ENCODE measurements around the gene TAS1R3. TPM values are rescaled to one million over a fixed set of nuclear protein-coding genes. Genes with fewer than 3 reads are reported as not detected.

The TAS1R3 gene
- total and polyA plus RNA-seq, 10 of the 15 experiments (the other 5 are each of a cell fraction or from before 2014, with no cell fraction given) = 0.04 to 0.51 (median 0.08) TPM; not detected in 3

DNA sequence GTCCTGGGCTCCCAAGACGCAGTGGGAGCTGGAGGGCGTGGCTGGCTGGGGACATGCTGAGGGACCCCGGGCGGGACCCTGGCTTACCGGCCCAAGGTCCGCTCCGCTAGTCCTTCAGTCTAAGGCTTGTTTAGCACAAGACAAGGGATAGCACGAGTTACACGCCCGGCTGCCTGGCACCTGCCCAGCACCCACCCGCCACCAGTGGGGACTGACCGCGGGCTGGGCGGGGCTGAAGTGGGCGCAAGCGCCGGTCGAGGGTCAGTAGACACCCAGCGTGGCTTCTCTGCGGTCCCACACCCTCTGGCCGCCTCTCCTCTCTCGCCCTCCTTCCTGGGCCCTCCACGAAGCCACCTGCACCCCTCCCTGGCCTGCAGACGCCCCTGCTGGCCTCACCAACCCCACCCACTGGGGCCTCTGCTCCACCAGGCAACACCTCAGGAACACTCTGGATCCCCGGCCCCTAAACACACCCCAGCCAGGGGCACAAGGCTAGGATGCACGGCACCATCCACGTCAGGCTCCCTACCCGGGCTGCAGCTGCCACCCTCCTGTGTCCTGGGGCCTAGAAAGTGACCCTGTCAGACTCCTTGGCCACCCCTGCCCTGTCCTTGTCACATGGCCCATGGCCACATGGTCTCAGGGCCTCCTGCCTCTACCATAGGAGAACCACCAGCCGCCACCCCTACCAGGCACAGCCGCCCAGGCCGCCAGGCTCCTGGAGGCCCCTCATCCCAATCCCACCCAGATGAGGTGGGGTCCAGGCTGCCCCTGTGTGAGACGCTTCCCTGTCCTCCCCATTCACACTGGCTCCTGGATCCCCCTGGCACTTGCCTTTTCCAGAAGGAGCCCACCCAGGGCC lies 6.1 kb downstream of the TAS1R3 start:
- in situ Hi-C loops (cut with MboI) = no loop called here
- peaks cover 0 to 5% of the 10 kb centered on the region in 2 experiments for H3K36me3 ChIP-seq (ENCODE audit: control insufficient read depth in 2 of 2, insufficient read depth in 2 of 2, low read length in 1 of 2)
- RAD21 ChIA-PET (ENCODE audit: unreplicated experiment) = interaction anchor here (0.6 kb wide), 1 partner anchor 9 kb away, joined by 3 read pairs; no protein-coding TSS in a partner anchor
- 92% methylated on average over 31 of the region's 32 CpGs for WGBS (ENCODE audit: insufficient coverage, insufficient replicate concordance, low lambda C conversion rate, missing lambda C conversion rate)
- FAIRE-seq = no peak
- no peaks in the 10 kb centered on the region for H3K79me2 ChIP-seq (ENCODE audit: control insufficient read depth, insufficient read depth, low read length)
- H3K27ac ChIP-seq (ENCODE audit: control insufficient read depth, insufficient read depth) = no peak overlapping the region
- POLR2A ChIA-PET = no interaction called here
- no peaks in the 10 kb centered on the region for H3K9me3 ChIP-seq (replicated peaks; ENCODE audit: control insufficient read depth, insufficient read depth, low read length)
- intact Hi-C loops (cut with micrococcal nuclease; ENCODE audit: unreplicated experiment) = no loop called here
- no peak overlapping the region for H3K4me2 ChIP-seq (ENCODE audit: control insufficient read depth, insufficient read depth)
- CTCF ChIA-PET = no interaction called here
- no peak overlapping the region for H3K9ac ChIP-seq (ENCODE audit: control insufficient read depth, insufficient read depth, low read length)
- no peaks in the 10 kb centered on the region for H3K4me1 ChIP-seq (ENCODE audit: control insufficient read depth, insufficient read depth, low read length)
- no peak overlapping the region for H2AFZ ChIP-seq (ENCODE audit: control insufficient read depth, low read depth, low read length)
- TF ChIP-seq HDGF (IDR thresholded peaks at IDR 0.05) (no peak), PAX5 (IDR thresholded peaks at IDR 0.05; ENCODE audit: borderline replicate concordance, low read depth, low read length) (no peak), IKZF2 (IDR thresholded peaks at IDR 0.05) (no peak), JUND (IDR thresholded peaks at IDR 0.05; ENCODE audit: low read depth, low read length) (no peak), SRF (IDR thresholded peaks at IDR 0.05; ENCODE audit: low read depth in 2 of 2, low read length in 2 of 2) (no peak), ESRRA (IDR thresholded peaks at IDR 0.05; ENCODE audit: low read length) (no peak), SMAD5 (IDR thresholded peaks at IDR 0.05; ENCODE audit: low read depth) (no peak), IRF4 (IDR thresholded peaks at IDR 0.05; ENCODE audit: low read depth, low read length) (no peak), EP300 (IDR thresholded peaks at IDR 0.05; ENCODE audit: borderline replicate concordance in 1 of 2, control insufficient read depth in 1 of 2, low read depth in 2 of 2, low read length in 2 of 2) (no peak), MEF2A (IDR thresholded peaks at IDR 0.05; ENCODE audit: insufficient read depth, low read depth, low read length) (no peak), ZNF24 (IDR thresholded peaks at IDR 0.05) (no peak), MEF2B (IDR thresholded peaks at IDR 0.05; ENCODE audit: partially characterized antibody, poor library complexity, severe bottlenecking) (no peak), FOXM1 (IDR thresholded peaks at IDR 0.05; ENCODE audit: low read depth, low read length) (no peak), SMAD1 (IDR thresholded peaks at IDR 0.05; ENCODE audit: low read depth, partially characterized antibody) (no peak), CHD2 (IDR thresholded peaks at IDR 0.05; ENCODE audit: borderline replicate concordance, low read depth, low read length) (no peak)
- TF ChIP-seq, protein P1, sequence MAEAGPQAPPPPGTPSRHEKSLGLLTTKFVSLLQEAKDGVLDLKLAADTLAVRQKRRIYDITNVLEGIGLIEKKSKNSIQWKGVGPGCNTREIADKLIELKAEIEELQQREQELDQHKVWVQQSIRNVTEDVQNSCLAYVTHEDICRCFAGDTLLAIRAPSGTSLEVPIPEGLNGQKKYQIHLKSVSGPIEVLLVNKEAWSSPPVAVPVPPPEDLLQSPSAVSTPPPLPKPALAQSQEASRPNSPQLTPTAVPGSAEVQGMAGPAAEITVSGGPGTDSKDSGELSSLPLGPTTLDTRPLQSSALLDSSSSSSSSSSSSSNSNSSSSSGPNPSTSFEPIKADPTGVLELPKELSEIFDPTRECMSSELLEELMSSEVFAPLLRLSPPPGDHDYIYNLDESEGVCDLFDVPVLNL (IDR thresholded peaks at IDR 0.05; ENCODE audit: low read depth, low read length) = no peak
- H3K4me3 ChIP-seq = no peak overlapping the region
- ATAC-seq = no peak
- BruUV-seq (replicated peaks) = no TSS peak
- no peaks in the 10 kb centered on the region for H3K27me3 ChIP-seq (replicated peaks in 1 of 2; ENCODE audit: control insufficient read depth in 2 of 2, insufficient read depth in 2 of 2, low read length in 1 of 2)
- no peak for DNase-seq (ENCODE audit: low read depth, low spot score)
- SMC1A ChIA-PET (ENCODE audit: uncharacterized antibody, unreplicated experiment) = no interaction called here
- no peaks in the 10 kb centered on the region for H4K20me1 ChIP-seq (ENCODE audit: control insufficient read depth, insufficient read depth)

Data from GM12878 (cell line).